ENCODE data around the gene HRNR.

The HRNR gene

GRCh38 chr1:152164517-152165136 lies 59.4 kb downstream of the HRNR start:
- in situ Hi-C loops (cut with HindIII; ENCODE audit: low sequenced_read_pairs) = no loop called here
- no peak overlapping the region for H3K4me3 ChIP-seq (ENCODE audit: low read depth, low read length)
- no peak for DNase-seq (ENCODE audit: low read depth, low spot score)
- TF ChIP-seq CTCF (IDR thresholded peaks at IDR 0.05; ENCODE audit: low read depth, low read length) = no peak

GRCh38 chr1:152162792-152163463 lies 61.1 kb downstream of the HRNR start:
- DNase-seq (ENCODE audit: low read depth, low spot score) = peak; percentile 82
- TF ChIP-seq CTCF (IDR thresholded peaks at IDR 0.05; ENCODE audit: low read depth, low read length) = no peak
- in situ Hi-C loops (cut with HindIII; ENCODE audit: low sequenced_read_pairs) = no loop called here
- H3K4me3 ChIP-seq (ENCODE audit: low read depth, low read length) = no peak overlapping the region

Data from astrocyte of the spinal cord (primary cell).